CD4-positive, alpha-beta T cell treated with Interleukin-21 for 1 hour (primary cell): Measurements from ENCODE around the gene UBIAD1.
"Not testable (repeated sequence)": the region's sequence is repeated elsewhere in the genome, so short reads cannot be mapped to it uniquely, and the experiment has no call there.

Source experiments
- DNase-seq: peaks from one replicate; pipeline ENCODE4 v3.0.0-alpha.2; 2020

Gene UBIAD1

DNA sequence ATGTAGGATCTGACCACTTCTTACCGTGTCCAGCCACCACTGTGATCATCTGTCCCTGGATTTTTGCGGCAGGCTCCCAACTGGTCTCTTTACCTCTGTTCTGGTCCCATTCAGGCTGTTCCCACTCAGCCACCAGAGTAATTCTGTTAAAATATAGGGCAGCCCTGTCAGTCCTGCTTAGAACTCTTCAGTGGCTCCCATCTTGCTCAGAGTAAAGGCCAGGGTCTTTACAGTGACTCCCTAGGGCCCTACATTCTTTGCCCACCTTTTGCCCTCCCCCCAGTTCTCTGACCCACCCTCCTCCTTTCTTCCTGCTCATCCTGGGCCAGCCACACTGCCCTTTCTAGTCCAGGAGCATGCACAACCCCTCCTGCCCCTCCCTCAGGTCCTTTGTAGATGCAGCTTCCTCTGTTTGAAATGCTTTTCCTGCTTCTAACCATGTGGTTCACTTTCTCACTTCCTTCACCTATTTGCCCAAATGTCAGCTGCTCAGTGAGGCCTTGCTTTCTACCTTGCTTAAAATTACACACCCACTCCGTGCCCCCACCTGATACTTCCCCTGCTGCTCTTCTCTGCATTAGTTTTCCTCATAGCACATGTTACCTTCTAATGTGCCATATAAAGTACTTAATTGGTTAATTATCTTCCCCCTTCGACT, 7.8 kb downstream of the UBIAD1 start:
- DNase-seq, result peak; percentile 38

DNA sequence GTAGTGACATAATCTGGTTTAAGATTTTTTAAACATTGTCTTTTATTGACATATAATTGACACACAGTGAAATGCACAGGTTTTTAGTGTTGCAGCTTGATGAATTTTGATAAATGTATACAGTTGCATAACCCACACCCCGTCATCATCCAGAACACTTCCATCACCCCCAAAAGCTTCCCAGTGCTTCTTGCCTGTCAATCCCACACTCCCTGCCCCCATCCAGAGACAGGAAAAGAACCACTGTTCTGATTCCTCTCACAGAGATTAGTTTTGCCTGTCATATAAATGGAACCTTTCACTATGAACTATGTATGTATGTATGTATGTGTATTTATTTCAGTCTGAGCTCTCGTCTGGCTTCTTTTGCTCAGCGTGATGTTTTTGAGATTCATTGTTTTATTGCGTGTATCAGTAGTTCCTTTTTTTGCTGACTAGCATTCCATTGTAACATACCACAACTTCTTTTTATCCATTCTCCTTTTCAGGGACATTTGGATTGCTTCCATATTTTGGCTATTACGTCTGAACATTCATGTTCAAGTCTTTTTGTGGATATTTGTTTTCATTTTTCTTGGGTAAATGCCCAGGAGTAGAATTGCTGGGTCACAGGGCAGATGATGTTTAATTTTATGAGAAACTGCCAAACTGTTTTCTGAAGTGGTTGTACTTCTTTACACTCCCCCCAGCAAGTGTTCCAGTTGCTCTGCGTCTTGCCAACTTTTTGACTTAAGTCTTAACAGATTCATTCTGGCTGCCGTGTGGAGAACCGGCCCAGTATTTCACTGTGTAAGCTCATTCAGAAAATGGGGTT, 8.7 kb downstream of the UBIAD1 start:
- no peak for DNase-seq

DNA sequence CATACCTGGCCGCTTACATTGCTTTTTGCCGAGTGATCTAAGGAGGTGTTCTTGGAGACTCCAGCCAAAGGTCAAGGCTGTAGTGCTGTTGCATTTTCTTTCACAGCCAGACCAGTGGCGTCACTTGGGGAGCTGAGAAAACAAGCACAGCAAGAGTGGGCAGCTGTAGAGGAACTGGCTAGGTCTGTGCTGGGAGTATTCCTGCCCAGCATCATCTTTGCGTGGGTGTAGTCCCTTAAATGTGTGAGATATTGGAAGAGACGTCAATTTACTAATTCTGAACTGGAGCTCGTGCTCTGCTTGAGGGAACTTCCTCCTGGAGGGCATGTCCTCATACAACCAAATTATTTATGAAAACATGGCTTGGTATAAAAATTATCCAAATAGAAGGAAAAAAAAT, 10.2 kb downstream of the UBIAD1 start:
- DNase-seq, result no peak

DNA sequence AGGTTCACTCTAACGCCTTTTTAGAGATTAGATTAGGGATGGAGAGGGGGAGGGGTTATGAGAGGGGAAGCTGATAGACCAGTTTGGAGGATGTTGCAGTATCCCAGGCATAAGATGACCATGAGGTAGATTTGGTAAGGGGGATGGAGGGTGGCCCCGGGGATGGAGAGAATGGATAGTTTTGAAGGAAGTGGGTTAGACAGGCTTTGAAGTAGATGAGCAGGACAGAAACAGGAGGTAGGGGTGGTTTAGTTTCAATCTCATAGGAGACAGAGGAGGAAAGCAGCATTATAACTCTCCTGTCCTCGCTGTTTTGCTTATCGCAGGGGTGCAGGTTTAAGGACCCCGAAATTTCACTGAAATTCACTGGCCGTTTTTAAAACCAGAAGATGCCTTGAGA, 11.8 kb downstream of the UBIAD1 start:
- DNase-seq, result no peak

DNA sequence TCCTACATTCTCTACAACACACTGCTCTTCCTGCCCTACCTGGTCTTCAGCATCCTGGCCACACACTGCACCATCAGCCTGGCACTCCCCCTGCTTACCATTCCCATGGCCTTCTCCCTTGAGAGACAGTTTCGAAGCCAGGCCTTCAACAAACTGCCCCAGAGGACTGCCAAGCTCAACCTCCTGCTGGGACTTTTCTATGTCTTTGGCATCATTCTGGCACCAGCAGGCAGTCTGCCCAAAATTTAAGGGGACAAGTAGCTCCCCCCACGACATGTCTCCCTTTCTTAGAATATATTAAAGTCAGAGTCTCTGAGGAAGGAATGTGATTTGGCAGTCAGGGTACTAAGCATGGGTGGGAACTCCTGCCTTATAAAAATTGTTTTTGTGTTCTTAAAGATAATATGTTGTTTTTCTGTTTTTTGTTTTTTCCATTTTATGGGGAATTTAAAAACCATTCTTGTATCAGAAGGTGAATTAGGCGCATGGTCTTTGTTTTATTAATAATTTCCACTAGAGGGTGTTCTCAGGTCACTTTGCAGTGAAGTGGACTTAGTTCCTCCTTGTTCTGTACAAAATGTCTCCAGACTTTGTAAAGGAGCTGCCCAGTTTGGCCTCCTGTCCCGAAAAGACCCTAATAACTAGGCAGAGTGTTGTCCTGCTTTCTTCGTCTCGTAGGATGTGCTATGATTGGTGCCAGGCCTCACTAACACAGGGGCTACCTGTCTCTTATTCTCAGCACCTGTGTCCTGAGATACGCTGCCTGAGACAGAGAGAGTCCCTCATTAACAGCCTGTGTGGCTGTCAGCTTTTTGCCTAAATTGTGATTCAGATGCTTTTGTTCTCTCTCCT, 13.1 kb downstream of the UBIAD1 start:
- DNase-seq, result no peak

DNA sequence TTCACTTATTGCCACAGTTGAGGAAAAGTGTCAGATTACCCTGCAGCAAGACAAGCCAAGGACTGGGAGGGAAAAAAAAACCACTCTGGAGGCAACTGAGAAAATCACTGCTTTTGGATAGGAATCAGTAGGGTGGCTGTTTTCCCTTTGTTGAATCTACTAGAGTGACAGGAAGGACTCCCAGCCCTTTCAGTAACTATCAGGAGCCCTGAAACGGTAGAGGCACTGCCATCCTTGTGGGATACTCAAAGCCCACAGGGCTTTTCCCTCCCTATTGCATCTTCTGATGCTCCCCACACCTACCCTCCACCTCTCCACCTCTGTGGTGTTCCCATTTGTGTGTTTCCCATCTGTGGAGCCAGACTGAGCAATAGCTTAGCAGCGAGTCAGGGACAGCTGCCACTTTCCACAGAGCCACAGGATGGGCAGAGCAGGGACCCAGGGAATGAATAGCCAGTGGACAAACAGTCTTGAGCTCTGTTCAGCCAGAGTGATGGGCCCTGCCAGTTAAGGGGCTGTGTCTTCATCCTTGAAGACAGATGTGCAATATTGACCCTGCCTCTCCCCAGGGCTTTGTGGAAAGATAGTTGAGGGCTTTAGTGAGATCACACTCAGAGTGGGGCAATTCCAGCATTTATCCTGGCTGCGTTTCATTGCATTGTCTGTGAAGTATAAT, 13.9 kb downstream of the UBIAD1 start:
- no peak for DNase-seq

DNA sequence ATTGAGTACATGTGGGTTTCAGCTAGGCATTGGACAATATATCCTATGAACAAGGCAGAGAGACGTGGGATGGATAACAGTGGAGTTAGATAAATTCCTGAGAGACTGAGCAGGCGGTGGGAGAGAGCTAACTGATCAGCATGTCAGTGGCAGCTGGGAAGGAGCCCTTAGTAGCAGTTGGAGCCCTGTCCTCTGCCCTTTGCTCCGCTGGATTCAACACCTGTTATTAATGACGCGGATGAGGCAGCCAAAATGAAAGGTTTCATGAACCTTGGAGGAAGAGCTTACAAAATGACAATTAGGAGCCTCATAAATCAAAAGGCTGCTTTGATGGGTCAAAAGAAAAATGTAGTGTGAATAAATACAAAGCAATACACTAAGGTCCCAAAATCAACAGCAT, 16.1 kb downstream of the UBIAD1 start:
- DNase-seq, result no peak

DNA sequence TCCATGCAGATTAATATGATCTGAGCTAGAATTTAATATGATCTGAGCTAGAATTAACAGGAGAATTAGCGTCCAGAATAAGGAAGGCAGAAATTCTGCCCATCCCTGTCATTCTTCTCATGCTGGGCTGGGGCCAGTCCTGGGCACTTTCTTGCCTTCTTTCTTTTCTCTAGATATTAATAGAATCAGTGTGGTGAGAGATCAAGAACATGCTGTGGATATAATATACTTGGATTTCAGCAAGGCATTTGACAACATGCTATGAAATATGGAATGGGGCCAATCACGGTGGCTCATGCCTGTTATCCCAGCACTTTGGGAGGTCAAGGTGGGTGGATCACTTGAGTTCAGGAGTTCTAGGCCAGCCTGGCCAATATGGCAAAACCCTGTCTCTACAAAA, 18.1 kb downstream of the UBIAD1 start:
- no peak for DNase-seq

DNA sequence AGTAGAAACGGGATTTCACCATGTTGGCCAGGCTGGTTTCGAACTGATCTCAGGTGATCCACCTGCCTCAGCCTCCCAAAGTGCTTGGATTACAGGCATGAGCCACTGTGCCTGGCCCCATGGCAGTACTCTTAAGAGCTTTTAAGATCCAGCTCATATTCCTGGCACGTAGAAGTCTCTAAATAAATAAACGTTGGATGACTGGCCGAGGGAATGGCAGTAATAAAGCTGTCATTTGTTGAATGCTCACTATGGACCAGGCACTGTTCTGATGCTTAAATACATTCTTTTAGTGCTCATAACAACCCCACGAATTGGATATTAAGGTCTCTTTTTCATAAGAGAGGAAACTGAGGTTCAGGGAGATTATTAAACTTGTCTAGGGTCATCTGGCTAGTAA, 20.9 kb downstream of the UBIAD1 start:
- no peak for DNase-seq

DNA sequence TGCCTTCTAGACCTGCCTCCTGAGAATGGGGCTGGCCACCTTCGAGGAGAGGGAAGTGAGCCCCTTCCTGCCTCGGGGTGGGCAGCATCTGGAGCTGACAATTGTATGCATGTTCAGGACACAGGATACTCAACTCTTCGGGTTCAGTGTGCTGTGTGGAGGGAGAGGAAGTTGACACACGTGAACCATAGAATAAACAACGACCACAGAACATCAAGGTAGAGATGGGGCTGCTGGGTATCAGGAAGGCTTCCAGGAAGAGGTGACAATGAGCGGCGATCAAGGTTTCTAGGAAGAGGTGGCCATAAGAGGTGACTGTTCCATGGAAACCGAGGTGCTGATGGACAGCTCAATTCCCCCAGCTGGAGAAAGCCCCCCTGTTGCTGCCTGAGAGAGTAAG, 22.0 kb downstream of the UBIAD1 start:
- no peak for DNase-seq

DNA sequence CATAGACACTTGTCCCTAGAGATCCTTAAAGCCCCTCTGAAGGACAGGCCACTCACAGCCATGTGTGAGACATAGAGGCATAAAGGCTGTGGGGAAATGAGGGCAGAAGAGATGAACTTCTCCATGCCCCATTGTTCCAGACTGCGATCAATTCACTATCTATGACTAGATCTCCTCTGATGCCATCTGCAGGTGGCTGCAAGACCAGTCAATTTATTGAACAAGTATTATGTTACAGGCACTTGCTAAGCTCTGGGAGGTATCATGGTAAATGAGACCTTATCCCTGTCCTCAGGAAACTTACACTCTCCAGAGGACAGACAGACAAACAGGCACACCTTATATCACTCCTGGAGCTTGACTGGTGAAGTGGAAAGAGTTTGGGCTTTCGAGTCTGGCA, 22.9 kb downstream of the UBIAD1 start:
- DNase-seq, result peak; percentile 23

DNA sequence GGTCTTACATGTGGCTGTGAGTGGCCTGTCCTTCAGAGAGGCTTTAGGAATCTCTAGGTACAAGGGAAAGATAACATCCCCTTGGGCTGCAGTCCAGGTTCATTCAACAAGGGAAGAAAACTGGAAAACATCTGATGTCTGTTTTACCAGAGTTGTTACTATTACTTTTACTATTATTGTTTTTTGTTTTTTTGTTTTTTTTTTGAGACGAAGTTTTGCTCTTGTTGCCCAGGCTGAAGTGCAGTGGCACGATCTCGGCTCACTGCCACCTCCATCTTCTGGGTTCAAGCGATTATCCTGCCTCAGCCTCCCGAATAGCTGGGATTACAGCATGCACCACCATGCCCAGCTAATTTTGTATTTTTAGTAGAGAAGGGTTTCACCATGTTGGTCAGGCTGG, 24.8 kb downstream of the UBIAD1 start:
- not testable (repeated sequence) for DNase-seq

DNA sequence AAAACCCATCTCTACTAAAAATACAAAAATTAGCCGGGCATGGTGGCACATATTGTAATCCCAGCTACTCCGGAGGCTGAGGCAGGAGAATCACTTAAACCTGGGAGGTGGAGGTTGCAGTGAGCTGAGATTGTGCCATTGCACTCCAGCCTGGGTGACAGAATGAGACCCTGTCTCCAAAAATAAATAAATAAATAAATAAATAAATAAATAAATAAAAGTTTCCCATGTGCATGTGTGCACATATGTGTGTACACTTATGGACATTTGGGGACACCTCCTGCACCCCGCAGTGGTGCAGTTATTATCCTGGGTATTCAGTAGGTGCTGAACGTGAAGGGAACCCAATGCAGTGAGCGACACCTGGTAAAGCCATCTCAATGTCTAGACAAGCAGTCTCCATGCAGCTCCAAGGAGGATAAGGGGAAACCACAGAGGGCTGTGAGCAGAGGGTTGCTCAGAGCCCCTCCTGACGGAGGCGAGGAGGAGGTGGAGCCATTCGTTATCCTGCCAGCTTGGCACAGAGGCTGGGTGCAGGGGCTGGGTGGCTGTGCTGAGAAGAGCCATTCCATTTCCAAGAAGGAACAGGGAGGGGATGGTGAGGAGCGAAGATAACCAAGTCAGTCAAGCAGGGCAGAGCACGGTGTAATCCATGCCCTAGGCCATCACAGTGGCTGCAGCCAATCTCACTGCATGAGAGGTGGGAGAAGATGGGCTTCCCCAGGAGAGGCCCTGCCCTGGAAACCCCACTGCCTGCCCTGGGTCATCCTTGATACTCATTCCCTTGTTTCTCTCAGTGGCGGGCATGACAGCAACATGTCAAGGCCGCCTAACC, 25.6 kb downstream of the UBIAD1 start:
- no peak for DNase-seq

DNA sequence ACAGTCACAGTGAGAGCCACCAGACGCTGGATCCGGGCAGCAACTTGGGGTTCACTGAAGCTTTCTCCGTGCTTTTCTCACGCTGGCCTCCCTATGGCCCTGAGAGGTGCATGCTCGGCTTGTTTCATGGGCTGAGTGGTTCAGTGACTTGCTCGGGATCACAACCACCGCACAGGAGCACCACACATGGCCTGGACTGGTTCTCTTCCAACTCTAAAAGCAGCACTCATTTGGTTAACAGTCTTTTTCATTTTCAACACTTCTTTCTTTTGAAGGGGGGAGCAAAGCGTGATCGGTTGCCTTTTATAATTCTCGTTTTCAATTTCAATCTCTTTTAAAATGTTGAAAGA, 26.2 kb downstream of the UBIAD1 start:
- no peak for DNase-seq

DNA sequence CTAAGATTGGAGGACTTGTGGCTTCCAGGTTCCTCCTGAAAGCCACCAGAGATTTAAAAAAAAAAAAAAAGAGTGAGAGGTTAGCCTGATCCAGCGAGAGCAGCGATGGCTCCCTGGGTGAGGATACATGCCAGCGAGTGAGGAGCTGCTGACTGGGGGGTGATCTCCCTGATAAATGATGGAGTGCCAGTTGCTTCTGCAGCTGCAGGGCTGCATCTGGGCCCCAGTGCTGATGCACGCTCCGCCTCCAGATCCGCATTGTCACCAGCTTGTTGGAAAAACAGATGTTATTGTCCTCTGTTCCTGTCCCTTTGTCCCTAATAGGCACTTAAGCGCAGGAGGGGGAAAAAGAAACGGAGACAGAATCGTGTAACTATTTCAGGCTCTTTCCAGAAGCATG, 28.6 kb downstream of the UBIAD1 start:
- DNase-seq, result no peak

DNA sequence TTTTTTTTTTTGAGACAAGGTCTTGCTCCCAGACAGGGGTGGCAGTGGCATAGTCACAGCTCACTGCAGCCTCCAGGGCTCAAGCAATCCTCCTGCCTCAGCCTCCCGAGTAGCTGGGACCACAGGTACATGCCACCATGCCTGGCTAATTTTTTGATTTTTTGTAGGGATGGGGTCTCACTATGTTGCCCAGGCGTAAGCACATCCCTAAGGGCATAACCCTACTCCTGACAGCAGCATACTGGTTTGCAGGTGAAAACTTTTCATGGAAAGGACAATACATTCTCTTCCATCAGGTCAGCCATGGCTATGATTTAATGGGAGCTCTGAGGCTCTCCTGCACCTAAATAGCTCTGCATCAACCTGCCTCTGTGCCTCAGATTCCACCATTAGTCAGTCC, 29.4 kb downstream of the UBIAD1 start:
- no peak for DNase-seq

DNA sequence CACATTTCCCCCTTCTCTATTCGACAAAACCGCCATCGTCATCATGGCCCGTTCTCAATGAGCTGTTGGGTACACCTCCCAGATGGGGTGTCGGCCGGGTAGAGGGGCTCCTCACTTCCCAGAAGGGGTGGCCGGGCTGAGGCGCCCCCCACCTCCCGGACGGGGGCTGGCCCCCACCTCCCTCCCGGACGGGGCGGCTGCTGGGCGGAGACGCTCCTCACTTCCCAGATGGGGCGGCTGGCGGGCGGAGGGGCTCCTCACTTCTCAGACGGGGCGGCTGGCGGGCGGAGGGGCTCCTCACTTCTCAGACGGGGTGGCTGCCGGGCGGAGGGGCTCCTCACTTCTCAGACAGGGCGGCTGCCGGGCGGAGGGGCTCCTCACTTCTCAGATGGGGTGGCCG, 32.5 kb downstream of the UBIAD1 start:
- not testable (repeated sequence) for DNase-seq

DNA sequence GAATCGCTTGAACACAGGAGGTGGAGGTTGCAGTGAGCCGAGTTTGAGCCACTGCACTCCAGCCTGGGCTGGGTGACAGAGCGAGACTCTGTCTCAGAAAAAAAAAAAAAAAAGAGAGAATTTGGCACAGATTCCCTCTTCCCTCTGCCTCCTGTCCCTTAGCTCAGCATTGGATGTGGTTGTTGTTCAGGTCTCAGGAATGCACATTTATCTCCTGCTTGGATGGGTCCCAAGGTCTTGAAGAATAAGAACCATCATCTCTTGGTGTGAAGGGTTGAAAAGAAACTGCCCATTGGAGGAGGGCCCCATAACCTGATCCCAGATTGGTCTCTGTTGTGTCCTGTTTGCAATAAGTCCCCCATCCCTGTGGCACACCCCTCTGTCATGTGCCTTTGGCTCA, 34.9 kb downstream of the UBIAD1 start:
- DNase-seq, result no peak

DNA sequence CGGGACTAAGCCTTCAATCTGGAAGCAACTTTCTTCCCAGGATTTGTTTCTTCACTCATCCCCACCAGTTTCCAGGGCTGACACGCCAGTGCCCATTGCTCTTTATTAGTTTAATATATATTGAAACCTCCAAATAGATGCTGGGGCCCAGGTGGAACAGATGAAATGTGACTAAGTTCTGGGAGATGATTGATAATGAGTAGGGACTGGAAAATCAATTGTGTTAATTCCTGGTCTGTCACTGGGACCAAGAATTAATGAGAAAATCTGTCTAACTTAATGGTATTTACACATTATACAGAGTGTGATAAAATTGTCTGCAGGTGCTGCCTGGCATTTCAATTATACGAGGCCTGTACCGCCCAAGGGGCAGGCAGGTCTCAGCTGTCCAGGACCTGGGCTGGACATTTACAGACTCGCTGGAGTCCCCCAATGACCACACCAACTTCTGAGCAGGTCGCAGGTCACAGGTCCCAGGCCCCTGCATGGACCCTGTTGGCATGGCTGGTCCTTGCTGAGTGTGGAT, 35.8 kb downstream of the UBIAD1 start:
- no peak for DNase-seq

DNA sequence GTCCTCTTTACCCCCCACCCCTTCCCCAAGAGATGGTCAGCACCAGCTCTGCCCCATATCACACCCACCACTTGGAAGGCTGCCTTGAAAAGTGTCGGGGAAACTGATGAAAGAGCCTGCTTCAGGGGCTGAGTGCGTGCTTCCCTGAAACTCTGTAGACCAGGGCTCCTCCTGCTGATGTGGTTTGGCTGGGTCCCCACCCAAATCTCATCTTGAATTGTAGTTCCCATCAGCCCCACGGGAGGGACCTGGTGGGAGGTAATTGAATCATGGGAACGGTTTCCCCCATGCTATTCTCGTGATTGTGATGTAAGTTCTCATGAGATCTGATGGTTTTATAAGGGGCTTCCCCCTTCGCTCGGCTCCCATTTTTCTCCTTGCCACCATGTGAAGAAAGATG, 36.4 kb downstream of the UBIAD1 start:
- DNase-seq, result no peak

DNA sequence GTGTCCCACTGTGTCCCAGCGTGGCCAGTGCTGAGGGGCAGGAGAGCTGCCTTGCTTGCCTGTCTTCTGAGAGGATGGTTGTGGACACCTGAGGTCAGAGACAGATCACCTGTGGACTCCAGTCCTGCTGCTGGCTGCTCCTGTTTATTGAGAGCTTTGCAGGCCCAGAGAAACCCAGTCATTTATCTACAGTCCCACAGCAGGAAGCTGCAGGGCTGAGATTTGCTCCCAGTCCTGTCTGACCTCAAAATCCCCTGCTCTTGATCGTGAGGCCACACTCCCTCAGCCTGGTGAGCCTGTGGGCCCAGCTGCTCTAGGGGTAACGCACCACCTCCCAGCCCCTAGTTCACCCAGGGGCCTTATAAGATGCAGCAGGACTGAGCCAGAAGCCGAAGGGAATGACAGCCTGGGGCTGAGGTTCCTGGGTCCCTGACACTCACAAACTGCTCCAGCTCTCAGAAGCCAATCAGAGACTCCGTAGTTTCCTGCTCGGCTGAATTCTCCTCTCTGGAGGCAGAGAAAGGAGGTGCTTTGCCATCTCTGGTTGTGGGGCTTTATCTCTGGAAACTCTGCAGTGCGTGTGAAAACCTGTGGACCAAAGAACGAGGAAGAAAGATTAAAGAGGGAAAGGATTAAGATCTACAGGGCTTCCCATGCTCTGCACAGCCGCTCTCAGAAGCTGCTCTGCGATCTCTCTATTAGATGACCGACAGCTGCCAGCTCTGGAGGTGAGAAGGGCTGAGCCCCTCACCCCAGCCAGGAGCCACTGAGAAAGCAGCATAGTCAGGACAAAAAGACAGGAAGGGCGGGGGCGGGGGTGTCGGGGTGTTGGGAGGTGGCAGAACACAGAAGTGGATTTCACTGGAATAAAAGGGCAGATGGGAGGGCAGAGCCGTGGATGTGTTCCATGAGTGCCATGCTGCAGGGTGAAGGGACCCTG, 39.1 kb downstream of the UBIAD1 start:
- no peak for DNase-seq
